Astrocyte of the cerebellum (primary cell): Measurements from ENCODE around the gene PLLP.

Experiments used
- DNase-seq: peaks from one replicate; pipeline ENCODE4 v3.0.0-alpha.2; 2011; ENCODE audit warnings: low read depth
- H3K4me3 ChIP-seq: 2 replicates; pipeline ENCODE4 v1.5.1; 2011; ENCODE audit warnings: mild to moderate bottlenecking, low read depth, low read length, moderate library complexity
- in situ Hi-C: cut with HindIII; loops from 2 replicates; pipeline ENCODE4 v1.10.0; 2017; ENCODE audit warnings: low sequenced_read_pairs
- TF ChIP-seq, protein P1 (sequence below): IDR thresholded peaks from 2 replicates; pipeline ENCODE4 v1.5.1; 2012; ENCODE audit warnings: low read length, low read depth, moderate library complexity, mild to moderate bottlenecking; ENCODE audit errors: missing control alignments

PLLP gene

GRCh38 chr16:57303910-57304168 is 19.4 kb upstream of the PLLP start:
- TF ChIP-seq, protein P1, sequence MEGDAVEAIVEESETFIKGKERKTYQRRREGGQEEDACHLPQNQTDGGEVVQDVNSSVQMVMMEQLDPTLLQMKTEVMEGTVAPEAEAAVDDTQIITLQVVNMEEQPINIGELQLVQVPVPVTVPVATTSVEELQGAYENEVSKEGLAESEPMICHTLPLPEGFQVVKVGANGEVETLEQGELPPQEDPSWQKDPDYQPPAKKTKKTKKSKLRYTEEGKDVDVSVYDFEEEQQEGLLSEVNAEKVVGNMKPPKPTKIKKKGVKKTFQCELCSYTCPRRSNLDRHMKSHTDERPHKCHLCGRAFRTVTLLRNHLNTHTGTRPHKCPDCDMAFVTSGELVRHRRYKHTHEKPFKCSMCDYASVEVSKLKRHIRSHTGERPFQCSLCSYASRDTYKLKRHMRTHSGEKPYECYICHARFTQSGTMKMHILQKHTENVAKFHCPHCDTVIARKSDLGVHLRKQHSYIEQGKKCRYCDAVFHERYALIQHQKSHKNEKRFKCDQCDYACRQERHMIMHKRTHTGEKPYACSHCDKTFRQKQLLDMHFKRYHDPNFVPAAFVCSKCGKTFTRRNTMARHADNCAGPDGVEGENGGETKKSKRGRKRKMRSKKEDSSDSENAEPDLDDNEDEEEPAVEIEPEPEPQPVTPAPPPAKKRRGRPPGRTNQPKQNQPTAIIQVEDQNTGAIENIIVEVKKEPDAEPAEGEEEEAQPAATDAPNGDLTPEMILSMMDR = no peak
- in situ Hi-C loops = no loop called here
- DNase-seq = no peak
- H3K4me3 ChIP-seq = no peak overlapping the region

GRCh38 chr16:57303021-57303909 is 18.8 kb upstream of the PLLP start:
- in situ Hi-C loops = no loop called here
- H3K4me3 ChIP-seq = no peak overlapping the region
- TF ChIP-seq, protein P1 = no peak
- no peak for DNase-seq

- in situ Hi-C loops = no loop called here
- no peak for DNase-seq
- H3K4me3 ChIP-seq = no peak overlapping the region
- TF ChIP-seq, protein P1 = no peak
Measured at GRCh38 chr16:57301126-57301817, 16.8 kb upstream of the PLLP start.

DNA sequence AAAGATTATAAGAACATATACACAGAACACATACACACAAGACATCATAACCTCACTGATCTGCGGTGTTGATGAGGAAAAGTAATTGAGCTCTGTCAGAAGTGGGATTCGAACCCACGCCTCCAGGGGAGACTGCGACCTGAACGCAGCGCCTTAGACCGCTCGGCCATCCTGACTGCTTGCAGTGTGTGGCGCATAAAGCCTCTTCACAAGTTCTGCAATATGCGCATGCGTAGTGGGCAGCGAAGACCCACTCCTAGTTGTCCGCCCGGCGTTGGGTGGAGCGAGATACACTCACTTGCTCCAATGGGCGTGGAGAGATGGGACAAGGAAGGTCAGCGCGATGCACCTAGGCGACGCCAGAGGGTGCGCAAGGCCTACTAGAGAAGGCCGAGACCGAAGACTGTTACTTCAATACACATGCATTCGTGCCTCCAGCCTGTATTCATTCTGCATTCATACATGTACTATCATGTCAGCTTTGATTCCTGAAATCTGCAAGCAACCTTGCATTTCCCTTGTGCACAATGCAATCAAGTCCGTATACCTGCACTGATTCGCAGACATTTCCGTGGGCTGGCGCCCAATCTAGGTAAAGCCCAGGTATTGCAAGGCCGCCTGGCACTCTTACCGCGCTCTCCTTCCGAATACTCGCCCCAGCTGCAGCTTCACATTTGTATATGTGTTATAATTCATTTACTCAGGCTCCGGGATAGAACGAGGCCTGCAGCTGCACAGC is 16.1 kb upstream of the PLLP start:
- TF ChIP-seq, protein P1 = peak; percentile 96
- peak; percentile 98 for DNase-seq
- H3K4me3 ChIP-seq = peak overlapping the region; percentile 44
- in situ Hi-C loops = no loop called here

DNA sequence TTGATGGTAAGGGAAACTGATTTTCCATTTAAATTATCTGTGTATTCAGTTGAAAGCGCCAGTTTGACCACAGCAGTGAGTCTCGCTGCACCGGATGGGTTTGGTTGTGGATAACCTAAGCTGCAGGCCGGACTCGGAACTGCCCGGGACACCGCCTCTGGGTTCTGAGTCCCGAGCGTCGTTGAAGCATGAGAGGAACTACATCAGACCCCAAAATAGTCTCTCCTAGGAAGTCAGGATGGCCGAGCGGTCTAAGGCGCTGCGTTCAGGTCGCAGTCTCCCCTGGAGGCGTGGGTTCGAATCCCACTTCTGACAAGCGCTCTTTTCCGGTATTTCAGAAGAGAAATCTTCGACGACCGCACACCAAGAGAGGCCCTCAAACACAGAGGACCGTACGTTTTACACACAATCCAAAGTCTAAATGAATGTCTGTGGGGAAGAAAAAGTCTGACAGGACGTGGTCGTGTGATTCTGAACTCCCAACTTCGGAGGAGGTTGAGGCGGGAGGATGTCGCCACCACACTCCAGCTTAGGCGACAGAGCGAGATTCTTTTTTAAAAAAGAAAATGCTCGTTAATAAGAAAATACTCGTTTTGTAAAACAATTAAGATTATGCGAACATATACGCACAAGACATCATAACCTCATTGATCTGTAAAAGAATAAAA is 15.4 kb upstream of the PLLP start:
- TF ChIP-seq, protein P1 = peak; percentile 19
- H3K4me3 ChIP-seq = peak overlapping the region; percentile 44
- peak; percentile 86 for DNase-seq
- in situ Hi-C loops = loop anchor here (10.0 kb wide), 1 partner anchor 115 kb away; no protein-coding TSS in a partner anchor

DNA sequence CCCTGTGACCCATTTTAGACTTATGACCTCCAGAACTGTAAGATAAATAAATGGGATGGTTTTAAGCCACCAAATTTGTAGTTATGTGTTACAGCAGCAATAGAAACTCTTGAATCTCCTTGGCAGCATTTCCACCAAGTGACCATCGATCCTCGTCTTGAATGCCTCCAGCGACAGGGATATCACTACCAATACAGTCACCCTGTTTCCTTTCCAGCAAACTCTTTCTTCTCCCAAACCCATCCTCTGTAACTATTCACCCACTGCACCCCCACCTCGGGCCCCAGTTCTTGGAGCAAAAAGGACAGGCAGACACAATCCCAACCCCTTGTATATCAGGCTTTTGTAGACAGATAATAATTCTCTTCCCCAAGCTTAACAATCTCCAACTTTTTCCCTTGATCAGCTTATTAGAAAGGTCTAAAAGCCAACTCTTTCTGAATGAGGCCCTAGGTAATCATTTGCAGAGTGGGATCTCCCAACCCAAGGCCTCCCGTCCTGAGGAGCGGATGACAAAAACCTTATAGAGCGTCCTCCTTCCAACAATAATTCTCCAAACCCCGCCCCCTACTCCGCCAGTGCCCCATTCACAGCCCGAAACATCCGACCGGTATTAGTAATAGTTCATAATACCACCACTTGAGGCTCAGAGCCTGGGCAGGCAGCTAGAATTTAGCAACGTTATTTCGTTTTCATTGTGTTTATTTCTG is 14.7 kb upstream of the PLLP start:
- TF ChIP-seq, protein P1 = no peak
- peak overlapping the region; percentile 44 for H3K4me3 ChIP-seq
- in situ Hi-C loops = loop anchor here (10.0 kb wide), 1 partner anchor 116 kb away; no protein-coding TSS in a partner anchor
- DNase-seq = no peak
